Stimulated activated CD4-positive, alpha-beta T cell treated with anti-CD3 and anti-CD28 coated beads, Interleukin-2, amount 100 ng/mL, for 4 hours (primary cell): ENCODE measurements around the gene LAMB4.

ENCODE experiments used
- DNase-seq: peaks from one replicate; pipeline ENCODE4 v3.0.0-alpha.2; 2020; ENCODE audit warnings: low read depth

The LAMB4 gene

DNA sequence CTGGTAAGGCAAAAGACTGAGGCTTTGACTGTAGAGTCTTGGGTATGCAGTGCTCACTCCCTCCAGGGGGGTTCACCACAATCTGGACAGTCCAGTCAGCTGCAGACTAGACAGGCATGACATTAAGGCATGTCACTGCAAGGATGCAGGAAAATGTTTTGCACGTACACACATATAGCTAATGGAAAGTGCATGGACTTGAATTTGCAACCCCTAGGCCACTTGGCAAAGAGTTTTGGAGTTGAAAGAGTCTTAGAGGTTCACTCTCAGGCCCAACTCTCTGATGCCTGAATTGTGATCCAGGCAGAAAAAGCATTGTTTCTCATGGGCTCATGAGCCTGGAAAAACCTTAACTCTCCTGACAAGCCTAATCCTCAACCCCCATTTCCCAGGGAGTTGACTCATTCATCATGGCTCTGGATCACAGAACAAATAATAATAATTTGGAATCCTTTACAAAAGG, 51.9 kb downstream of the LAMB4 start:
- DNase-seq, result no peak

DNA sequence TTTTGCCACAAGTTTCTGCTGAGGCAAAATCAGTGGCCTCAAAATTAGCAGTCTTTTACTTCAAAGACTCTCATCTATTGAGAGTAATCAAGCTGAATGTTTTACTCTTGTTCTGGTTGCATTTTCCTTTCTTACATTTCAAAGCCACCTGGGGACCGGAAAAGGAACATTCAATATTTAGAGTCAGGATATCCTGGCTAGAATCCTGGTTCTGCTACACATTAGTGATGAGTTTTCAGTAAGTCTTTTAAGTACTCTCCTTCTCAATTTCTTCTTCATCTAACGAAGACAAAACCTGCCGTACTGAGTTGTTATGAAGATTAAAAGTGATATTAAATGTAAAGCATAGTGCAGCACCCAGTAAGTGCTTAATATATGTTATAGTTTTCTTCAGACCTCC, 52.5 kb downstream of the LAMB4 start:
- no peak for DNase-seq

DNA sequence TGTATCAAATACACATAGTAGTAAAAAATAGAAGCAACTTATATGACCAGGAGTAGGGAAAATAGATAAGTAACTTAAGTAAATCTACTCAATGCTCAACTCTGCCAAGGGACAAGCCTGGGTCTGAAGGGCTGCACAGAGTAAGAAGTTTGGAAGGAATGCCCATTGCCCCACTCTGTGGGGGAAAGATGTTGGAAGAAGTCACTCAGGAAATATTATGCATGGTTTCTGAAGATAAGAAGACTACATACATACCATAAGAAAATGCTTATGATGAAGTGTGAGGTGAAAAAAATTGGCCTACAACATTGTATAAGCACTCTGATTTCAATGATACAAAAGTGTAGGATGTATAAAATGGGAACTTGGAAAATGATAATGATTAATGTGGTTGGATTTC, 54.0 kb downstream of the LAMB4 start:
- DNase-seq, result no peak

- no peak for DNase-seq
Observed at GRCh38 chr7:108073305-108074070, 56.7 kb downstream of the LAMB4 start.

DNA sequence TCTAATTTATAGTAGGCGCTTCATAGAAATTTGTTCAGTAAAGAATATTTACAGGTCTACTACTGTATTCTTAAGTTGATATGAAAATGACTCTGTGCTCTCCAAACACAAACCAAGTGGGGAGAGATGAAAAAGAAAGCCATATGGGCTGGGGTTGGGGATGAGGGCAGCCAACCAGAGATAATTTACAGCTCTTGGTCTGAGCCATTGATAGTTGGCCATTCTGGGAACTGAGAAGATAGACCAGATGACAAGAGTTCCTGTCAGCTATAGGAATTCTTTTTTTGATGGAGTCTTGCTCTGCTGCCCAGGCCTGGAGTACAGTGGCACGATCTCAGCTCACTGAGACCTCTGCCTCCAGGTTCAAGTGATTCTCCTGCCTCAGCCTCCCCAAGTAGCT, 57.4 kb downstream of the LAMB4 start:
- DNase-seq, result no peak

GRCh38 chr7:108072116-108072515, 58.0 kb downstream of the LAMB4 start:
- no peak for DNase-seq

GRCh38 chr7:108071551-108071950, 58.6 kb downstream of the LAMB4 start:
- DNase-seq, result no peak

DNA sequence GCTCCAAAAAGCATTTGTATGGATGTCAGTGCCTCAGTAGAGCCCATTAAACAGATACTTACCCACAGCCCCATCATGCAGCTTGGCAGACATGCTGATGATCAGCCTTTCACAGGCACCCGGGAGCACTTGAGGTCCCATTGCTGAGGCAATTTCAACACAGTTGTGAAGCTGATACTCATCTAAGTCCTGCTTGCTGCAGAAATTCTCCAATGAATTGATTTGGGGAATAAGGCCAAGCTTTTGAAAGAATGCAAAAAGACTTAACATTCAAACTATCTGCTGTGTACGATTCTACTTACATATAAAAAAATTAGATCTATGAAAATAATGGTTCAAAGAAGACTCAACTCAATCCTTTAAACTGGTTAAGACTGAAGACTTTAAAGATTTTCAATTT, 60.5 kb downstream of the LAMB4 start:
- no peak for DNase-seq

- DNase-seq, result no peak
Observed at GRCh38 chr7:108067844-108068243, 62.3 kb downstream of the LAMB4 start.

GRCh38 chr7:108066486-108066885, 63.7 kb downstream of the LAMB4 start:
- no peak for DNase-seq

- DNase-seq, result no peak
Observed at GRCh38 chr7:108063520-108063933, 66.6 kb downstream of the LAMB4 start.

GRCh38 chr7:108062250-108063014, 67.7 kb downstream of the LAMB4 start:
- no peak for DNase-seq

DNA sequence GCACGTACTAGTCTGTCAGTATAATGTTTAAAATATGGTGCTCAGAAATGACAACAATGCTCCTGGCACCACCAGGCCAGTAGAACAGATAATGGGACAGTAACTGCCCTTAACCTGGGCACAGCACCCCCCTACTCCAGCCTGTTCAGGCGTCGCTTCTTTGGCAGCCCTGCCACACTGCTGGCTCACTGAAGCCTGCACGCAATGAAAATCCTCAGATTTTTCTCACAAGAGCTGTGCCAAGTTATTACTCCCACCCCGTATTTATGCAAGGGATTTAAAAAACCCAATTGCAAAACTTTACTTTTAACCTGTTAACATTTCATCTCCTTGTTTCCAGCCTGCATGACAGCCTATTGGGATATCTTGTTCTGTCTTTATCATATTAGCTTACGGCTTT, 70.6 kb downstream of the LAMB4 start:
- DNase-seq, result no peak

GRCh38 chr7:108057951-108058481, 72.1 kb downstream of the LAMB4 start:
- DNase-seq, result no peak

GRCh38 chr7:108055611-108056021, 74.5 kb downstream of the LAMB4 start:
- DNase-seq, result no peak

DNA sequence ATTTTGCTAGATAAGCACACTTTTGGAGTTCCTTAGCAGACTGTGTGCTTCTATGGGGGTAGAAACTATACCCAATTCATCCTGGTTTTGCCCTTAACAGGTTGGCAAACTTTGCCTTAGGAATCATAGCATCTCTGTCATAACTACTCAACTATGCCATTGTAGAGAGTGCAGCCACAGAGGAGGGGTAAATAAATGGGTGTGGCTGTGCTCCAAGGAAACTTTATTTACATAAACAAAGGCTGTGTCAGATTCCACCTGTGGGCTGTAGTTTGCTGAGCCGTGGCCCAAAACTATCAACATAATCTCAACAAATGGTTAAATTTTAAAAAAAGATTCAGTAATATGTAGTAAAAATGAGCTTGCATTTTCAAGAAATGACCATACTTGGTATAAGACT, 75.6 kb downstream of the LAMB4 start:
- DNase-seq, result no peak

- DNase-seq, result no peak
Observed at GRCh38 chr7:108053250-108053649, 76.9 kb downstream of the LAMB4 start.

DNA sequence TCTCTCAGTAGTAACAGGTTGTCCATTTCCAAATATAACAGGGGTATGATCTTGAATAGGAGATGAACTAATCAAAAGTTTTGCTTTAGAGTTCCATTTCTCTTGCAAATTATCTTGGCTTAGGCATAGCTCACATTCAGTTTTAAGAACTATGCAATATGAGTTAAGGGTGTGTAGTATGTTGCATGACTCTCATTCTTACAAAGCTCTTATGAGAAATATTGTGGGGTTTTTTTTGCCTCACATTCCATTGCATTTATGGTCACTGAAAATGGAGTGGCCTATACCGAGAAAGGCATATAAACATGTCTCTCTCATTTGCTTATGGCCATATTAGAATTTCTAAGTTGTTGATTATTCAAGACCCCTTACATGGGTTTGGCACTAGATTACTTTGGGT, 78.7 kb downstream of the LAMB4 start:
- DNase-seq, result no peak

DNA sequence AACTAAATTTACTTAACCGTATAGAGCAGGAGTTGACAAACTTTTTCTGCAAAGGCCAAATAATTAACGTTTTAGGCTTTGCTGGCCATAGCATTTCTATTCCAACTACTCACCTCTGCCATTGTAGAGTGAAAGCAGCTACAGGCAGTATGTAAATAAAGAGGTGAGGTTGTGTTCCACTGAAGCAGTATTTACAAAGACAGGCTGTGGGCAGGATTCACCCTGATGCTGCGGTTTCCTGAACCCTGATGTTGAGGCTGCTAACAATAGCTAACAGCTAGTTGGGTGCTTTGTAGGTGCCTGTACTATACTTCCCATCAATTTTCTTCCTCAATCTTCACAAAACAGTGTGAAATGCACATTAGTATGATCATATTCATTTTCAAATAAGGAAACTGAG, 80.2 kb downstream of the LAMB4 start:
- DNase-seq, result no peak

GRCh38 chr7:108048422-108048821, 81.7 kb downstream of the LAMB4 start:
- no peak for DNase-seq

- DNase-seq, result no peak
Observed at GRCh38 chr7:108046952-108047506, 83.1 kb downstream of the LAMB4 start.

- no peak for DNase-seq
Observed at GRCh38 chr7:108045669-108046068, 84.5 kb downstream of the LAMB4 start.

DNA sequence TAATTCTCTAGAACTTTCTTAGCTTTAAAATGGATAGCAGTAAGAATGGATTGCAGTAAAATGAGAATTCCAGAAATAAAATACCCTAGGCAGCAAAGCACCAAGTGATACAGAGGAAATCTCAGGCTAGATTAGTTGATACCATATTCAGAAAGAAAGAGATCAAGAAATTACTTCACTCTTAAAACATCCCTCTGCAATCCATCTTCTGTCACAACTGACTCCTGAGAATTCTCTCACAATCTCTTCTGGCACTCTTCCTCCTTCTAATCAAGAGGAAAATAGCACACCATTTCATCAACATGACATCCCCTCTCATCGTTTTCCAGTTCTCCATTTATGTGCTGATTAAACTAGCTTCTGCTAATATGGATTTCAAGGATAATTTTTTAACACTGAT, 85.0 kb downstream of the LAMB4 start:
- DNase-seq, result no peak
